ENCODE data around the gene AFAP1.

Gene AFAP1

DNA sequence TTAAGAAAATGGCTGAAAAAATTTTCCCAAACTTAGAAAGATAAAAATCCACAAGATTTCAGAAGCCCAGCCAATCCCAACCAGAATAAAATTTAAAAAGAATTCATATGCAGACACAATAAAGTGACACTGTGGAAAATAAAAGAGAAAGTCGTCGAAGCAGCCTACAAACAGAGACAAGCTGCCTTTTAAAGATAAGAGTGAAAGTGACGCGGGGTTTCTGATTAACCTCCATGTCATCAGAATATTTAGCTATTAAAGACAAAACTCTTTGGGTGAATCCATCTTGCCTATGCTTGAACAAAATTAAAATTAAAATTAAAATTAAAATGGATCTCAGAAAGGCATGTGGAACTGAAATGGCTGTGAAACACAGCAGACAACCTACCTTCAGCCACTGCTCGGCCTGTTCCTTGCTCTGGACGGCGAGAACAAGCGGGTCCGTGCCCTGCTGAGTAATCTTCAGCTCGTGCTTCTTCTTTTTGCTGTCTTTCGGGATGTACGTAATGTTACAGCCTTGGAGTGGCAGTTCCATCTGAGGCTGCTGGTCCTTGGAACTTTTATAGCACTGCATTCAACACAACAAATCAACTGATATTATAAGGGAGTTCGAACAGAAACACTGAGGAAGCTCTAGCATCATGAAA lies 101.4 kb downstream of the AFAP1 start:
- no peak overlapping the region for H3K4me3 ChIP-seq (ENCODE audit: low read depth, low read length)
- no peak overlapping the region for H3K27ac ChIP-seq (ENCODE audit: extremely low read depth, low read depth, low read length)
- peaks cover 0 to 5% of the 10 kb centered on the region in 2 experiments; a peak in 1 of 3 replicates for H3K36me3 ChIP-seq (ENCODE audit: control insufficient read depth in 2 of 2, insufficient read depth in 1 of 2, low read length in 2 of 2)
- CTCF ChIA-PET: interaction anchor here (0.7 kb wide), 1 partner anchor 18 kb away, joined by 3 read pairs; no protein-coding TSS in a partner anchor
- H3K9me3 ChIP-seq (ENCODE audit: control insufficient read depth, insufficient read depth, low read depth, low read length): no peaks in the 10 kb centered on the region
- TF ChIP-seq ZNF768 (tag by site-specific recombination; IDR thresholded peaks at IDR 0.05) (no peak), ZNF121 (tag by site-specific recombination; IDR thresholded peaks at IDR 0.05) (no peak), ZNF221 (tag by site-specific recombination; IDR thresholded peaks at IDR 0.05; ENCODE audit: borderline replicate concordance) (no peak), ZNF658 (tag by site-specific recombination; IDR thresholded peaks at IDR 0.05) (no peak), ZNF558 (tag by site-specific recombination; IDR thresholded peaks at IDR 0.05) (no peak), SETDB1 (IDR thresholded peaks at IDR 0.05; ENCODE audit: insufficient read length, low read length) (no peak), SALL2 (tag by site-specific recombination; IDR thresholded peaks at IDR 0.05; ENCODE audit: borderline replicate concordance) (no peak), ZNF223 (tag by site-specific recombination; IDR thresholded peaks at IDR 0.05) (no peak), ZSCAN23 (tag by site-specific recombination; IDR thresholded peaks at IDR 0.05) (no peak), ZNF664 (tag by site-specific recombination; IDR thresholded peaks at IDR 0.05) (no peak), ZNF302 (tag by site-specific recombination; IDR thresholded peaks at IDR 0.05; ENCODE audit: low read depth) (no peak), ZNF596 (tag by site-specific recombination; IDR thresholded peaks at IDR 0.05) (no peak), ZBTB7A (tag by site-specific recombination; IDR thresholded peaks at IDR 0.05; ENCODE audit: low read depth) (no peak), ZNF792 (tag by site-specific recombination; IDR thresholded peaks at IDR 0.05) (no peak), ZFP69B (tag by site-specific recombination; IDR thresholded peaks at IDR 0.05) (no peak), ZXDB (tag by site-specific recombination; IDR thresholded peaks at IDR 0.05) (no peak)
- POLR2A ChIA-PET: no interaction called here
- no peaks in the 10 kb centered on the region for H3K4me1 ChIP-seq (ENCODE audit: control insufficient read depth, insufficient read depth, low read length)

DNA sequence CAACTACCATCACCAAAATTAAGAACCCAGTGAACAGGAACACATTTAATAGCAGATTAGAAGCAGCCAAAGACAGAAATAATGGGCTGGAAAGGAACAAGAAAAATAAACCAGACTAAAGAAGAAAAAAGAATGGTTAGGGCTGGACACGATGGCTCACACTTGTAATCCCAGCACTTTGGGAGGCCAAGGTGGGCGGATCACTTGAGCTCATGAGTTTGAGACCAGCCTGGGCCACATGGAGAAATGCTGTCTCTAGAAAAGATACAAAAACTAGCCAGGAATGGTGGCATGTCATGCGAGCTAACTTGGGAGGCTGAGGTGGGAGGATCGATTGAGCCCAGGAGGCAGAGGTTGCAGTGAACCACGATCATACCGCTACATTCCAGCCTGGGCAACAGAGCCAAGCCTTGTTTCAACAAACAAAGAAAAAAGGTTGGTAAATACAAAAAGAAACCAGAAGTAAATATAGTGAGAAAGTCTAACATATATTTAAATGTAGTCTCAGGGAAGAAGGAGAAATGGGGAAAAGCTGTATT lies 102.0 kb downstream of the AFAP1 start:
- no peak overlapping the region for H3K27ac ChIP-seq (ENCODE audit: extremely low read depth, low read depth, low read length)
- no peaks in the 10 kb centered on the region for H3K4me1 ChIP-seq (ENCODE audit: control insufficient read depth, insufficient read depth, low read length)
- POLR2A ChIA-PET: no interaction called here
- peaks cover 0 to under 1% of the 10 kb centered on the region in 2 experiments; a peak in 1 of 3 replicates for H3K36me3 ChIP-seq (ENCODE audit: control insufficient read depth in 2 of 2, insufficient read depth in 1 of 2, low read length in 2 of 2)
- CTCF ChIA-PET: no interaction called here
- no peak overlapping the region for H3K4me3 ChIP-seq (ENCODE audit: low read depth, low read length)
- H3K9me3 ChIP-seq (ENCODE audit: control insufficient read depth, insufficient read depth, low read depth, low read length): no peaks in the 10 kb centered on the region
- TF ChIP-seq YY1 (tag by site-specific recombination; IDR thresholded peaks at IDR 0.05): no peak
- TF ChIP-seq, protein P1, sequence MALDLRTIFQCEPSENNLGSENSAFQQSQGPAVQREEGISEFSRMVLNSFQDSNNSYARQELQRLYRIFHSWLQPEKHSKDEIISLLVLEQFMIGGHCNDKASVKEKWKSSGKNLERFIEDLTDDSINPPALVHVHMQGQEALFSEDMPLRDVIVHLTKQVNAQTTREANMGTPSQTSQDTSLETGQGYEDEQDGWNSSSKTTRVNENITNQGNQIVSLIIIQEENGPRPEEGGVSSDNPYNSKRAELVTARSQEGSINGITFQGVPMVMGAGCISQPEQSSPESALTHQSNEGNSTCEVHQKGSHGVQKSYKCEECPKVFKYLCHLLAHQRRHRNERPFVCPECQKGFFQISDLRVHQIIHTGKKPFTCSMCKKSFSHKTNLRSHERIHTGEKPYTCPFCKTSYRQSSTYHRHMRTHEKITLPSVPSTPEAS (tag by site-specific recombination; IDR thresholded peaks at IDR 0.05): no peak
- TF ChIP-seq, protein P2, sequence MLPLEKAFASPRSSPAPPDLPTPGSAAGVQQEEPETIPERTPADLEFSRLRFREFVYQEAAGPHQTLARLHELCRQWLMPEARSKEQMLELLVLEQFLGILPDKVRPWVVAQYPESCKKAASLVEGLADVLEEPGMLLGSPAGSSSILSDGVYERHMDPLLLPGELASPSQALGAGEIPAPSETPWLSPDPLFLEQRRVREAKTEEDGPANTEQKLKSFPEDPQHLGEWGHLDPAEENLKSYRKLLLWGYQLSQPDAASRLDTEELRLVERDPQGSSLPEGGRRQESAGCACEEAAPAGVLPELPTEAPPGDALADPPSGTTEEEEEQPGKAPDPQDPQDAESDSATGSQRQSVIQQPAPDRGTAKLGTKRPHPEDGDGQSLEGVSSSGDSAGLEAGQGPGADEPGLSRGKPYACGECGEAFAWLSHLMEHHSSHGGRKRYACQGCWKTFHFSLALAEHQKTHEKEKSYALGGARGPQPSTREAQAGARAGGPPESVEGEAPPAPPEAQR (tag by site-specific recombination; IDR thresholded peaks at IDR 0.05): no peak
- no peak for TF ChIP-seq ZNF660 (tag by site-specific recombination; IDR thresholded peaks at IDR 0.05)
- TF ChIP-seq TRIM28 (IDR thresholded peaks at IDR 0.05; ENCODE audit: borderline replicate concordance, low read length): no peak
- no peak for TF ChIP-seq ZBTB48 (tag by site-specific recombination; IDR thresholded peaks at IDR 0.05)
- TF ChIP-seq, protein P3, sequence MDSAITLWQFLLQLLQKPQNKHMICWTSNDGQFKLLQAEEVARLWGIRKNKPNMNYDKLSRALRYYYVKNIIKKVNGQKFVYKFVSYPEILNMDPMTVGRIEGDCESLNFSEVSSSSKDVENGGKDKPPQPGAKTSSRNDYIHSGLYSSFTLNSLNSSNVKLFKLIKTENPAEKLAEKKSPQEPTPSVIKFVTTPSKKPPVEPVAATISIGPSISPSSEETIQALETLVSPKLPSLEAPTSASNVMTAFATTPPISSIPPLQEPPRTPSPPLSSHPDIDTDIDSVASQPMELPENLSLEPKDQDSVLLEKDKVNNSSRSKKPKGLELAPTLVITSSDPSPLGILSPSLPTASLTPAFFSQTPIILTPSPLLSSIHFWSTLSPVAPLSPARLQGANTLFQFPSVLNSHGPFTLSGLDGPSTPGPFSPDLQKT (IDR thresholded peaks at IDR 0.05; ENCODE audit: borderline replicate concordance, low read depth, low read length): no peak
- no peak for TF ChIP-seq ZFP69B (tag by site-specific recombination; IDR thresholded peaks at IDR 0.05)
- no peak for TF ChIP-seq TCF7L2 (IDR thresholded peaks at IDR 0.05; ENCODE audit: borderline replicate concordance, low read depth, low read length)
- no peak for TF ChIP-seq SCRT2 (tag by site-specific recombination; IDR thresholded peaks at IDR 0.05)
- TF ChIP-seq KLF9 (tag by site-specific recombination; IDR thresholded peaks at IDR 0.05; ENCODE audit: low read depth): no peak
- TF ChIP-seq ZNF621 (tag by site-specific recombination; IDR thresholded peaks at IDR 0.05): no peak
- no peak for TF ChIP-seq WT1 (tag by site-specific recombination; IDR thresholded peaks at IDR 0.05)
- TF ChIP-seq ZNF2 (tag by site-specific recombination; IDR thresholded peaks at IDR 0.05): no peak
- no peak for TF ChIP-seq ZNF48 (tag by site-specific recombination; IDR thresholded peaks at IDR 0.05)
- TF ChIP-seq, protein P4, sequence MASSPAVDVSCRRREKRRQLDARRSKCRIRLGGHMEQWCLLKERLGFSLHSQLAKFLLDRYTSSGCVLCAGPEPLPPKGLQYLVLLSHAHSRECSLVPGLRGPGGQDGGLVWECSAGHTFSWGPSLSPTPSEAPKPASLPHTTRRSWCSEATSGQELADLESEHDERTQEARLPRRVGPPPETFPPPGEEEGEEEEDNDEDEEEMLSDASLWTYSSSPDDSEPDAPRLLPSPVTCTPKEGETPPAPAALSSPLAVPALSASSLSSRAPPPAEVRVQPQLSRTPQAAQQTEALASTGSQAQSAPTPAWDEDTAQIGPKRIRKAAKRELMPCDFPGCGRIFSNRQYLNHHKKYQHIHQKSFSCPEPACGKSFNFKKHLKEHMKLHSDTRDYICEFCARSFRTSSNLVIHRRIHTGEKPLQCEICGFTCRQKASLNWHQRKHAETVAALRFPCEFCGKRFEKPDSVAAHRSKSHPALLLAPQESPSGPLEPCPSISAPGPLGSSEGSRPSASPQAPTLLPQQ (tag by site-specific recombination; IDR thresholded peaks at IDR 0.05): no peak
